ENCODE measurements around the gene MORC1.
A peak's percentile ranks its signal among the peaks of the same experiment; 100 is the strongest.

- peak; percentile 51 to 78 (median 58) for TF ChIP-seq CTCF (IDR thresholded peaks at IDR 0.05)
- no peak for TF ChIP-seq POLR2A (IDR thresholded peaks at IDR 0.05)
- no peak for TF ChIP-seq EP300 (IDR thresholded peaks at IDR 0.05)
Measured at GRCh38 chr3:108914774-108915641, 202.9 kb downstream of the MORC1 start.

Measured in tibial nerve (tissue), 4 donors.